ENCODE data around the gene TMEM253.
A peak's percentile ranks its signal among the peaks of the same experiment; 100 is the strongest.

Gene TMEM253

GRCh38 chr14:21107283-21107800, 6.5 kb downstream of the TMEM253 start:
- H3K27ac ChIP-seq, result 0 out of 2 replicates have a peak overlapping the region, but pooled peaks have one; percentile 15
- TF ChIP-seq, protein P1, sequence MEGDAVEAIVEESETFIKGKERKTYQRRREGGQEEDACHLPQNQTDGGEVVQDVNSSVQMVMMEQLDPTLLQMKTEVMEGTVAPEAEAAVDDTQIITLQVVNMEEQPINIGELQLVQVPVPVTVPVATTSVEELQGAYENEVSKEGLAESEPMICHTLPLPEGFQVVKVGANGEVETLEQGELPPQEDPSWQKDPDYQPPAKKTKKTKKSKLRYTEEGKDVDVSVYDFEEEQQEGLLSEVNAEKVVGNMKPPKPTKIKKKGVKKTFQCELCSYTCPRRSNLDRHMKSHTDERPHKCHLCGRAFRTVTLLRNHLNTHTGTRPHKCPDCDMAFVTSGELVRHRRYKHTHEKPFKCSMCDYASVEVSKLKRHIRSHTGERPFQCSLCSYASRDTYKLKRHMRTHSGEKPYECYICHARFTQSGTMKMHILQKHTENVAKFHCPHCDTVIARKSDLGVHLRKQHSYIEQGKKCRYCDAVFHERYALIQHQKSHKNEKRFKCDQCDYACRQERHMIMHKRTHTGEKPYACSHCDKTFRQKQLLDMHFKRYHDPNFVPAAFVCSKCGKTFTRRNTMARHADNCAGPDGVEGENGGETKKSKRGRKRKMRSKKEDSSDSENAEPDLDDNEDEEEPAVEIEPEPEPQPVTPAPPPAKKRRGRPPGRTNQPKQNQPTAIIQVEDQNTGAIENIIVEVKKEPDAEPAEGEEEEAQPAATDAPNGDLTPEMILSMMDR (conservative IDR thresholded peaks at IDR 0.05), result no peak
- TF ChIP-seq ZFX (IDR thresholded peaks at IDR 0.05), result no peak

- H3K27ac ChIP-seq, result no peak overlapping the region
- no peak for TF ChIP-seq ZFX (IDR thresholded peaks at IDR 0.05)
- TF ChIP-seq, protein P1 (conservative IDR thresholded peaks at IDR 0.05), result no peak
Measured at GRCh38 chr14:21108791-21109190, 7.9 kb downstream of the TMEM253 start.

DNA sequence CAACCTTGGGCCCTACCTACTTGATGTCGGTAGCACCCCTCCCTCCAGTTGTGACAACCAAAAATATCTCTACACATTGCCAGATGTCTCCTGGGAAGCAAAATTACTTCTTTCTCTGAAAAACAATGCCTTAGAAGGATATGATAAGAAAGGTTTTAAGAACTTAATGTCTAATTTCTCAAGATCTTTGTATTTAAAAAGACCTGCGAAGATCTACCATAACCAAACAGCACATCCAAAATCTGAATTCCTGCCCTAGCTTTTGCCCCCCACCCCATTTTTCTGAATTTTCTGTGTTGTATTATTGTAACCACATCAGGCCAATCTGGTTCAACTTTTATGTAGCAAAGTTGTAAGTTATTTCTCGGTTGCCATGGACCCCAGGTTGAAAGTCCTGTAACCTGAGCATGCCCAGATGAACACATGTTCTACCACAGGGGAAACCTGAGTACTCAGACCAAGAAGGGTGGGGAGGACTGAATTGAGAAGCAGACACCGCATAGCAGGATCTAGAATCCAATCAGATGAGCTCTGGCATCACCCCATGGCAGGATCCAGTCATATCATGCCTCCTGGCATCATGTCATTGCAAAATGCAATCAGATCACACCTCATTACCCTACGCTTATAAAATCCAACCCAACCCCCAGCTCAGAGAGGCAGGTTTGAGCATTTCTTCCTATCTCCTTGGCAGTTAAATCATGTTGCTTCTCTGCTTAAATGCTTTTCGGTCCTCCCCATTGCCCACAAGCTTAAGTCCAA, 8.7 kb downstream of the TMEM253 start:
- no peak overlapping the region for H3K27ac ChIP-seq
- TF ChIP-seq ZFX (IDR thresholded peaks at IDR 0.05), result no peak
- TF ChIP-seq, protein P1 (conservative IDR thresholded peaks at IDR 0.05), result no peak

GRCh38 chr14:21112255-21112654, 11.4 kb downstream of the TMEM253 start:
- no peak for TF ChIP-seq ZFX (IDR thresholded peaks at IDR 0.05)
- TF ChIP-seq, protein P1 (conservative IDR thresholded peaks at IDR 0.05), result no peak
- H3K27ac ChIP-seq, result no peak overlapping the region

DNA sequence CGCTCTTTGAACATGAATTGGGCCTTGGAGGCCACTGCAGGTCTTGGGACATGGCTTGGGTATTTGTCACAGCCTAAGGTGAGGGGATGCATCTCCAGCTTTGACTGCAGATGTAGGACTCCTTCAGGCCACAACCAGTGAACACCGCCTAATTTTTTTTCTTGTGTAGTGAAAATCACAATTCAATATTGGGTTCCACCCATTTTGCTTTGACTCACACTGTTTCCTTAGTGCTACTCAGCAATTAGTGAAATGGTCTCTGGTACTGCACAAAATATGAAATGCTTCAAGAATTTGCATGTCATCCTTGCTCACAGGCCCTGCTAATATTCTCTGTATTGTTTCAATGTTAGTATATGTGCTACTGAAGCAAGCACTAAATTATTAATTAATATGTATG, 12.5 kb downstream of the TMEM253 start:
- TF ChIP-seq, protein P1 (conservative IDR thresholded peaks at IDR 0.05), result no peak
- TF ChIP-seq ZFX (IDR thresholded peaks at IDR 0.05), result no peak
- no peak overlapping the region for H3K27ac ChIP-seq

GRCh38 chr14:21118933-21119332, 18.1 kb downstream of the TMEM253 start:
- no peak overlapping the region for H3K27ac ChIP-seq
- no peak for TF ChIP-seq ZFX (IDR thresholded peaks at IDR 0.05)
- TF ChIP-seq, protein P1 (conservative IDR thresholded peaks at IDR 0.05), result no peak

GRCh38 chr14:21120686-21121085, 19.8 kb downstream of the TMEM253 start:
- no peak for TF ChIP-seq ZFX (IDR thresholded peaks at IDR 0.05)
- TF ChIP-seq, protein P1 (conservative IDR thresholded peaks at IDR 0.05), result no peak
- H3K27ac ChIP-seq, result no peak overlapping the region

Data from C4-2B (cell line).